T-helper 9 cell (primary cell): ENCODE measurements around the gene MT1M.

Source experiments
- DNase-seq: peaks from one replicate; pipeline ENCODE4 v3.0.0-alpha.2; 2020

Gene MT1M

GRCh38 chr16:56679078-56679730 is 46.7 kb downstream of the MT1M start:
- DNase-seq, result no peak

GRCh38 chr16:56679818-56680217 is 47.4 kb downstream of the MT1M start:
- DNase-seq, result no peak

- peak; percentile 82 for DNase-seq
Observed at GRCh38 chr16:56681939-56682702, 49.7 kb downstream of the MT1M start, which contains the start of gene MT1X. MT1X (plus strand) TSS chr16:56682470; CDS start chr16:56682541, 71 bp downstream.

- no peak for DNase-seq
Observed at GRCh38 chr16:56682703-56683397, 50.4 kb downstream of the MT1M start.
